K562 (cell line): ENCODE data around the gene PLSCR5. TPM values are rescaled to one million over a fixed set of nuclear protein-coding genes. Genes with fewer than 3 reads are reported as not detected.
A peak's percentile ranks its signal among the peaks of the same experiment; 100 is the strongest.

ENCODE experiments used
- DACH1 ChIP-seq: fragments of 450-650 bp; IDR thresholded peaks from 2 replicates; pipeline ENCODE4 v1.6.1; 2018; ENCODE audit not compliant: partially characterized antibody
- EHMT2 ChIP-seq: fragments of 450-650 bp; IDR thresholded peaks from 2 replicates; pipeline ENCODE4 v1.6.1; 2018; ENCODE audit warnings: antibody characterized with exemption
- ELF4 ChIP-seq: fragments of 450-650 bp; formaldehyde crosslinking; IDR thresholded peaks from 2 replicates; pipeline ENCODE4 v1.4.0; 2022; ENCODE audit warnings: missing genetic modification characterization
- KAT7 ChIP-seq: sonication (generic); formaldehyde crosslinking; IDR thresholded peaks from 2 replicates; pipeline ENCODE4 v1.8.0; 2022; ENCODE audit warnings: missing genetic modification reagents, mild to moderate bottlenecking, borderline replicate concordance
- NFRKB ChIP-seq: fragments of 450-650 bp; IDR thresholded peaks from 2 replicates; pipeline ENCODE4 v1.6.1; 2016; ENCODE audit warnings: low read depth
- NRF1 ChIP-seq, 2 experiments: fragments of 450-650 bp; IDR thresholded peaks in 1 of 2; conservative IDR thresholded peaks in 1 of 2; 2 replicates each; pipeline ENCODE4 v1.6.1; 2014; ENCODE audit warnings: mild to moderate bottlenecking in 2 of 2
- SIRT6 ChIP-seq: IDR thresholded peaks from one replicate; pipeline ENCODE4 v1.6.1; 2012; ENCODE audit warnings: low read depth, mild to moderate bottlenecking, control low read depth, inconsistent platforms, low read length, moderate library complexity
- SRSF9 ChIP-seq: fragments of 200-400 bp; formaldehyde crosslinking; IDR thresholded peaks from 2 replicates; pipeline ENCODE4 v1.6.1; 2017; ENCODE audit warnings: low read depth, low read length, borderline replicate concordance
- ZNF507 ChIP-seq: conservative IDR thresholded peaks from 2 replicates; pipeline ENCODE4 v1.6.1; 2017; ENCODE audit warnings: missing genetic modification characterization, missing compliant biosample characterization
- polyA plus RNA-seq, 8 experiments: library from polyadenylated mRNA; depleted of rRNA in 4 of 8; stranded (reverse) in 5 of 8; unstranded in 3 of 8; fragments of >200 nt; fragmentation: Nextera tagmentation in 2 of 8; fragmentation: Illumina TruSeq in 1 of 8; extraction: Ambion mirVana in 2 of 8; extraction: Trizol in 1 of 8; gene quantifications; 2 replicates each; pipeline versions ENCODE4 v1.2.1 to v1.2.3, GENCODE V29; 2011 to 2014; ENCODE audit warnings: inconsistent platforms in 1 of 8, missing spikeins in 1 of 8
- total RNA-seq, 7 experiments: library from RNA; depleted of rRNA in 6 of 7; stranded (reverse); fragments of >200 nt in 6 of 7; fragmentation: Illumina TruSeq in 2 of 7; extraction: Trizol in 2 of 7; gene quantifications; 2 replicates each; pipeline versions ENCODE4 v1.2.1 to v1.2.3, GENCODE V29; 2011 to 2021; ENCODE audit warnings: low replicate concordance in 1 of 7
- TF ChIP-seq, protein P1 (sequence below): fragments of 450-650 bp; conservative IDR thresholded peaks from 2 replicates; pipeline ENCODE4 v1.6.1; 2016; ENCODE audit warnings: missing genetic modification characterization, low read depth, mild to moderate bottlenecking, control low read depth, missing compliant biosample characterization
- TF ChIP-seq, protein P2 (sequence below): sonication (generic); formaldehyde crosslinking; IDR thresholded peaks from 2 replicates; pipeline ENCODE4 v1.4.0; 2020; ENCODE audit warnings: mild to moderate bottlenecking, missing genetic modification reagents
- TF ChIP-seq, protein P3 (sequence below): fragments of 250-450 bp; sonication (Bioruptor Pico); IDR thresholded peaks from 2 replicates; pipeline ENCODE4 v1.5.0; 2021
- TF ChIP-seq, protein P4 (sequence below), 2 experiments: fragments of 450-650 bp; IDR thresholded peaks; 2 replicates each; pipeline ENCODE4 v1.6.1; 2016; ENCODE audit warnings: mild to moderate bottlenecking in 2 of 2, borderline replicate concordance in 1 of 2, low read depth in 1 of 2, moderate library complexity in 1 of 2

Gene PLSCR5
- total and polyA plus RNA-seq, 9 of the 15 experiments (the other 6 are each of a cell fraction or from before 2014, with no cell fraction given): not detected

DNA sequence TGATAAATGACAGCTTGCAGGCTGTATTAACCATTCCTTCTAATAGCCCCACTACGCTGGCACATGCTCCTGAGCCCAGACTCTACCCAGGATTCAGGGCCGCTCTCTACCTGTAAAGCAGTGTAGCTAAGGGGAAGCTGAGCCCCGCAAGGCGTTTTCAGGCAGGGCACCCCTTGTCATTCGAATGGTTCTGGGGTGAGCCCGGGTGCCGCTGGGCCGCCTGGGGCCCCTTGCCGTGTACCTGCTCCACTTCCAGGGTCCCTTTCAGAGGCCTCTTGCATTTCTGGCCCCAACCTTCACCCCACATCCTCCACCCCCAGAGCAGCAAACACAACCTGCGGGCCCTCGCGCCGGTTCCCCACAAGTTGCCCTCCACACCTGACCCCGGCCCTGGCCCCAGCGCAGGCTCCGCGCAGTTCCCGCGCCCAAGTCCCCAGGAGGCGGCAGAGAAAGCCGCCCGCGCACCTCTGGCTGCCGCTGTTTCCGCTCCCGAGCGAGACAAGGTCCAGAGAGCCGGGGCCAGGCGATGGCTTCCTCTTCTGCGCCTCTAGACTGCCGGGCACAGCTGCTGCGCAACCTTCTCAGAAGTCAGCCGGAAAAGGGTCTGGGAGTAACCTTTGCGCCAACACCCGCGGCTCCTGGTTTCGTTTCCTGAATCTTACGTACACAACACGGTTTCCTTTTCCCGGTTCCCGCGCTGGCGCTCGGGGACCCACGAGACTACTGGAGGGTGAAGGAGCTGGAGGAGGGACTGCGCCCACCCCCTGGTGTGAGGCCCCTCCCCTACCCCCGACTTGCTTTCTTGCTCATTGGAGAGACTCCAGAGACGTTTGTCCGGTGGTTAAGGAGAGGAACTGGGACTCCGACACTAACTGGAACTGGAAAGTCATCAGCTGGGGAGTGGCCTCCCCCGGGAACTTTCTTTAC, 60.9 kb downstream of the PLSCR5 start, which contains the start of gene PLSCR1 (continued):
- TF ChIP-seq, protein P1, sequence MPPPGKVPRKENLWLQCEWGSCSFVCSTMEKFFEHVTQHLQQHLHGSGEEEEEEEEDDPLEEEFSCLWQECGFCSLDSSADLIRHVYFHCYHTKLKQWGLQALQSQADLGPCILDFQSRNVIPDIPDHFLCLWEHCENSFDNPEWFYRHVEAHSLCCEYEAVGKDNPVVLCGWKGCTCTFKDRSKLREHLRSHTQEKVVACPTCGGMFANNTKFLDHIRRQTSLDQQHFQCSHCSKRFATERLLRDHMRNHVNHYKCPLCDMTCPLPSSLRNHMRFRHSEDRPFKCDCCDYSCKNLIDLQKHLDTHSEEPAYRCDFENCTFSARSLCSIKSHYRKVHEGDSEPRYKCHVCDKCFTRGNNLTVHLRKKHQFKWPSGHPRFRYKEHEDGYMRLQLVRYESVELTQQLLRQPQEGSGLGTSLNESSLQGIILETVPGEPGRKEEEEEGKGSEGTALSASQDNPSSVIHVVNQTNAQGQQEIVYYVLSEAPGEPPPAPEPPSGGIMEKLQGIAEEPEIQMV (tag): no peak
- TF ChIP-seq EHMT2 (no peak), KAT7 (0 out of 2 replicates have a peak, but pooled peaks have one; percentile 69), DACH1 (peak; percentile 9), SRSF9 (no peak), ZNF507 (tag) (no peak), ELF4 (no peak), NRF1 (conservative IDR thresholded peaks at IDR 0.05 in 1 of 2, IDR thresholded peaks at IDR 0.05 in 1 of 2) (peak; percentile 88 to 90), NFRKB (no peak), SIRT6 (no peak)
- TF ChIP-seq, protein P2, sequence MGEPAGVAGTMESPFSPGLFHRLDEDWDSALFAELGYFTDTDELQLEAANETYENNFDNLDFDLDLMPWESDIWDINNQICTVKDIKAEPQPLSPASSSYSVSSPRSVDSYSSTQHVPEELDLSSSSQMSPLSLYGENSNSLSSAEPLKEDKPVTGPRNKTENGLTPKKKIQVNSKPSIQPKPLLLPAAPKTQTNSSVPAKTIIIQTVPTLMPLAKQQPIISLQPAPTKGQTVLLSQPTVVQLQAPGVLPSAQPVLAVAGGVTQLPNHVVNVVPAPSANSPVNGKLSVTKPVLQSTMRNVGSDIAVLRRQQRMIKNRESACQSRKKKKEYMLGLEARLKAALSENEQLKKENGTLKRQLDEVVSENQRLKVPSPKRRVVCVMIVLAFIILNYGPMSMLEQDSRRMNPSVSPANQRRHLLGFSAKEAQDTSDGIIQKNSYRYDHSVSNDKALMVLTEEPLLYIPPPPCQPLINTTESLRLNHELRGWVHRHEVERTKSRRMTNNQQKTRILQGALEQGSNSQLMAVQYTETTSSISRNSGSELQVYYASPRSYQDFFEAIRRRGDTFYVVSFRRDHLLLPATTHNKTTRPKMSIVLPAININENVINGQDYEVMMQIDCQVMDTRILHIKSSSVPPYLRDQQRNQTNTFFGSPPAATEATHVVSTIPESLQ (CRISPR knock-in tag): no peak
- TF ChIP-seq, protein P3, sequence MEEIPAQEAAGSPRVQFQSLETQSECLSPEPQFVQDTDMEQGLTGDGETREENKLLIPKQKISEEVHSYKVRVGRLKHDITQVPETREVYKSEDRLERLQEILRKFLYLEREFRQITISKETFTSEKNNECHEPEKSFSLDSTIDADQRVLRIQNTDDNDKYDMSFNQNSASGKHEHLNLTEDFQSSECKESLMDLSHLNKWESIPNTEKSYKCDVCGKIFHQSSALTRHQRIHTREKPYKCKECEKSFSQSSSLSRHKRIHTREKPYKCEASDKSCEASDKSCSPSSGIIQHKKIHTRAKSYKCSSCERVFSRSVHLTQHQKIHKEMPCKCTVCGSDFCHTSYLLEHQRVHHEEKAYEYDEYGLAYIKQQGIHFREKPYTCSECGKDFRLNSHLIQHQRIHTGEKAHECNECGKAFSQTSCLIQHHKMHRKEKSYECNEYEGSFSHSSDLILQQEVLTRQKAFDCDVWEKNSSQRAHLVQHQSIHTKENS (CRISPR knock-in tag): no peak
- TF ChIP-seq, protein P4, sequence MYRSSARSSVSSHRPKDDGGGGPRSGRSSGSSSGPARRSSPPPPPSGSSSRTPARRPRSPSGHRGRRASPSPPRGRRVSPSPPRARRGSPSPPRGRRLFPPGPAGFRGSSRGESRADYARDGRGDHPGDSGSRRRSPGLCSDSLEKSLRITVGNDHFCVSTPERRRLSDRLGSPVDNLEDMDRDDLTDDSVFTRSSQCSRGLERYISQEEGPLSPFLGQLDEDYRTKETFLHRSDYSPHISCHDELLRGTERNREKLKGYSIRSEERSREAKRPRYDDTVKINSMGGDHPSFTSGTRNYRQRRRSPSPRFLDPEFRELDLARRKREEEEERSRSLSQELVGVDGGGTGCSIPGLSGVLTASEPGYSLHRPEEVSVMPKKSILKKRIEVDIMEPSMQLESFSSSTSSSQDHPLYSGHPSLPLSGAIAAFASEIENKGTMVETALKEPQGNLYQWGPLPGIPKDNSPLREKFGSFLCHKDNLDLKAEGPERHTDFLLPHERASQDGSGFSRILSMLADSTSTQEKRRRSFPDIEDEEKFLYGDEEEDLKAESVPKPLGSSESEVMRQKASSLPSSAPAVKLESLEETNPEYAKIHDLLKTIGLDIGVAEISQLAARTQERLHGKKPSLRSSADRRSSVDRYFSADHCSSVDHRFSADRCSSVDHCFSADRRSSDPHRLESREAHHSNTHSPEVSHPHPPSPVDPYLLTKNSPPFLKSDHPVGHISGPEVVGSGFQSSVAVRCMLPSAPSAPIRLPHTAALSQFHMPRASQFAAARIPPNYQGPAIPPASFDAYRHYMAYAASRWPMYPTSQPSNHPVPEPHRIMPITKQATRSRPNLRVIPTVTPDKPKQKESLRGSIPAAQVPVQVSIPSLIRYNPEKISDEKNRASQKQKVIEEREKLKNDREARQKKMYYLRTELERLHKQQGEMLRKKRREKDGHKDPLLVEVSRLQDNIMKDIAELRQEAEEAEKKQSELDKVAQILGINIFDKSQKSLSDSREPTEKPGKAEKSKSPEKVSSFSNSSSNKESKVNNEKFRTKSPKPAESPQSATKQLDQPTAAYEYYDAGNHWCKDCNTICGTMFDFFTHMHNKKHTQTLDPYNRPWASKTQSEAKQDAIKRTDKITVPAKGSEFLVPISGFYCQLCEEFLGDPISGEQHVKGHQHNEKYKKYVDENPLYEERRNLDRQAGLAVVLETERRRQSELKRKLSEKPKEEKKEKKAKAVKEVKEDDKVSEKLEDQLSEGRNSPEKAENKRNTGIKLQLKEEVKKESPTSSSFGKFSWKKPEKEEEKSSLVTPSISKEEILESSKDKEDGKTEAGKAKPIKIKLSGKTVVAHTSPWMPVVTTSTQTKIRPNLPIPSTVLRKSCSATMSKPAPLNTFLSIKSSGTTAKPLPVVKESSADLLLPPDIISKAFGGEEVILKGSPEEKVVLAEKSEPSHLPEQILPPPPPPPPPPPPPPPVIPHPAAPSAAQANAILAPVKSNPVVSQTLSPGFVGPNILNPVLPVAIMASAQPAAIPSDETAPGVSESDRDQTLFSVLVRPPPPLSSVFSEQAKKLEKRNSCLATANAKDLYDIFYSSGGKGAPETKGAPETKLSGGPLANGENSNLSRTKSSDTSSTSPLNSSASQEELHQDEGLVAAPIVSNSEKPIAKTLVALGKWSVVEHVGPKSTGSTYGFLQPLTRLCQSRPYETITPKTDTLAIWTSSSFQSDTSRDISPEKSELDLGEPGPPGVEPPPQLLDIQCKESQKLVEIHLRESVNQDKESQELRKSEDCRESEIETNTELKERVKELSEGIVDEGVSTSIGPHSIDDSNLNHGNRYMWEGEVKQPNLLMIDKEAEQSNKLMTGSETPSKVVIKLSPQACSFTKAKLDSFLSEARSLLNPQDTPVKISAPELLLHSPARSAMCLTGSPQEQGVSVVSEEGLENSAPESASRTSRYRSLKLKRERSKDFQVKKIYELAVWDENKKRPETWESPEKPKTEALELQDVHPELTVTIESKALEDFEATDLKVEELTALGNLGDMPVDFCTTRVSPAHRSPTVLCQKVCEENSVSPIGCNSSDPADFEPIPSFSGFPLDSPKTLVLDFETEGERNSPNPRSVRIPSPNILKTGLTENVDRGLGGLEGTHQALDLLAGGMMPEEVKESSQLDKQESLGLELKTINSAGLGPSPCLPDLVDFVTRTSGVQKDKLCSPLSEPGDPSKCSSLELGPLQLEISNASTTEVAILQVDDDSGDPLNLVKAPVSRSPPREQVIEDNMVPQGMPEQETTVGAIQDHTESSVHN (IDR thresholded peaks at IDR 0.05; ENCODE audit: borderline replicate concordance in 1 of 2, low read depth in 1 of 2): no peak
